ENCODE results near the gene ATP9B.
"Not testable (repeated sequence)": the region's sequence is repeated elsewhere in the genome, so short reads cannot be mapped to it uniquely, and the experiment has no call there.

The ATP9B gene

DNA sequence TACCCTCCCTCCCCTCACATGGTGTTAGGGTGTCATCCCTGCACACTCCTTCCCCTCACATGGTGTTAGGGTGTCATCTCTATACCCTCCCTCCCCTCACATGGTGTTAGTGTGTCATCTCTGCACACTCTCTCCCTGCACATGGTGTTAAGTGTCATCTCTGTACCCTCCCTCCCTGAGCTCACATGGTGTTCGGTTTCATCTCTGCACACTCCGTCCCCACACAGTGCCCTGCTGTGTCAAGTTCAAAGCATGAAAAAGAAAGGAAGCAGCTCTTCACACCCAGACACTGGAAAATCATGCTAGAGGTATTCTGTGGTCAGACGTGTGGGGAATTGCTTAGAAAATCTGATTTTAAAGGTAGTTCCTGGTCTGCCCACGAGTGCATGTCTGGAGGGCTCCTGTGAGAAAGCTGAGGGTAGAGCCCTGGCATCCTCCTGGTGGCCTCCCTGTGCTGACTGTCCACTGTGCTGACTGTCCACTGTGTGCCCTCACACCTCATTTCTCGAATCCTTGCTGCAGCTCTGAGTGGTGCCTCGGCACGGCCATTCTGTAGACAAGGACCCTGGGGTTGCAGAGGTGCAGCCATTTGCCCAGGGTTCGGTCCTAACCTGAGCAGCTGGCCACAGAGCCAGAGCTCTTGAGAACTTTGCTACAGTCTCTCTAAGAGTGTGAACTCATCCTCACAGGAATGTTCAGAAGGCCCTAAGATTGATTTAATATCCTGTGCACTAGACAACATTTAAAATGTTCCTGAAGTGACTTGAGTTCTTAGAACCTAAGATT, 257.4 kb downstream of the ATP9B start:
- H3K4me3 ChIP-seq (ENCODE audit: severe bottlenecking): no peak overlapping the region
- TF ChIP-seq, protein P1, sequence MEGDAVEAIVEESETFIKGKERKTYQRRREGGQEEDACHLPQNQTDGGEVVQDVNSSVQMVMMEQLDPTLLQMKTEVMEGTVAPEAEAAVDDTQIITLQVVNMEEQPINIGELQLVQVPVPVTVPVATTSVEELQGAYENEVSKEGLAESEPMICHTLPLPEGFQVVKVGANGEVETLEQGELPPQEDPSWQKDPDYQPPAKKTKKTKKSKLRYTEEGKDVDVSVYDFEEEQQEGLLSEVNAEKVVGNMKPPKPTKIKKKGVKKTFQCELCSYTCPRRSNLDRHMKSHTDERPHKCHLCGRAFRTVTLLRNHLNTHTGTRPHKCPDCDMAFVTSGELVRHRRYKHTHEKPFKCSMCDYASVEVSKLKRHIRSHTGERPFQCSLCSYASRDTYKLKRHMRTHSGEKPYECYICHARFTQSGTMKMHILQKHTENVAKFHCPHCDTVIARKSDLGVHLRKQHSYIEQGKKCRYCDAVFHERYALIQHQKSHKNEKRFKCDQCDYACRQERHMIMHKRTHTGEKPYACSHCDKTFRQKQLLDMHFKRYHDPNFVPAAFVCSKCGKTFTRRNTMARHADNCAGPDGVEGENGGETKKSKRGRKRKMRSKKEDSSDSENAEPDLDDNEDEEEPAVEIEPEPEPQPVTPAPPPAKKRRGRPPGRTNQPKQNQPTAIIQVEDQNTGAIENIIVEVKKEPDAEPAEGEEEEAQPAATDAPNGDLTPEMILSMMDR (IDR thresholded peaks at IDR 0.05; ENCODE audit: poor library complexity, severe bottlenecking): no peak
- H3K27ac ChIP-seq (ENCODE audit: poor library complexity, severe bottlenecking): no peak overlapping the region
- 0 out of 2 replicates have a peak, but pooled peaks cover 3% of the 10 kb centered on the region for H3K36me3 ChIP-seq (ENCODE audit: low read depth)
- no peaks in the 10 kb centered on the region for H3K4me1 ChIP-seq (ENCODE audit: insufficient read depth, poor library complexity, severe bottlenecking)
- H3K9me3 ChIP-seq (ENCODE audit: severe bottlenecking): no peaks in the 10 kb centered on the region
- ATAC-seq (ENCODE audit: low read depth) (no peak), DNase-seq (ENCODE audit: low spot score) (no peak)
- H3K27me3 ChIP-seq (ENCODE audit: insufficient read depth, poor library complexity, severe bottlenecking): no peaks in the 10 kb centered on the region

DNA sequence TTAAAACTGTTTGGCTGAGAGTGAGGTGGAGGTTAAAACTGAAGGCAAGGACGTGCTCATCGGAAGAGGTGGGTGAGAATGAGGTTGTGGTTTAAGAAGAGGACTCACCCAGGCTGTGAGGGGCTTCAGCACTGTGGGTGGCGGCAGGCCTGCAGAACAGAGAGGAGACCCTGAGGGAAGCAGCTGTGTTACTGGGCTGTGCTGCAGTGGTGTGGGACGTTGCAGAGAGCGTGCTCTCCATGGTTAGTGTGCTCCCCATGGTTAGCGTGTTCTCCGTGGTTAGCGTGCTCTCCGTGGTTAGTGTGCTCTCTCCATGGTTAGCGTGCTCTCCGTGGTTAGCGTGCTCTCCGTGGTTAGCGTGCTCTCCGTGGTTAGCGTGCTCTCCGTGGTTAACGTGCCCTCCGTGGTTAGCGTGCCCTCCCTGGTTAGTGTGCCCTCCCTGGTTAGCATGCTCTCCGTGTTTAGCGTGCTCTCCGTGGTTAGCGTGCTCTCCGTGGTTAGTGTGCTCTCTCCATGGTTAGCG, 258.1 kb downstream of the ATP9B start:
- Histone ChIP-seq H3K4me1 (ENCODE audit: insufficient read depth, poor library complexity, severe bottlenecking) (no peaks in the 10 kb centered on the region), H3K27me3 (ENCODE audit: insufficient read depth, poor library complexity, severe bottlenecking) (no peaks in the 10 kb centered on the region), H3K4me3 (ENCODE audit: severe bottlenecking) (no peak overlapping the region), H3K9me3 (ENCODE audit: severe bottlenecking) (no peaks in the 10 kb centered on the region), H3K27ac (ENCODE audit: poor library complexity, severe bottlenecking) (no peak overlapping the region), H3K36me3 (ENCODE audit: low read depth) (0 out of 2 replicates have a peak, but pooled peaks cover 3% of the 10 kb centered on the region)
- ATAC-seq (ENCODE audit: low read depth): no peak
- DNase-seq (ENCODE audit: low spot score): no peak
- TF ChIP-seq, protein P1 (IDR thresholded peaks at IDR 0.05; ENCODE audit: poor library complexity, severe bottlenecking): no peak

DNA sequence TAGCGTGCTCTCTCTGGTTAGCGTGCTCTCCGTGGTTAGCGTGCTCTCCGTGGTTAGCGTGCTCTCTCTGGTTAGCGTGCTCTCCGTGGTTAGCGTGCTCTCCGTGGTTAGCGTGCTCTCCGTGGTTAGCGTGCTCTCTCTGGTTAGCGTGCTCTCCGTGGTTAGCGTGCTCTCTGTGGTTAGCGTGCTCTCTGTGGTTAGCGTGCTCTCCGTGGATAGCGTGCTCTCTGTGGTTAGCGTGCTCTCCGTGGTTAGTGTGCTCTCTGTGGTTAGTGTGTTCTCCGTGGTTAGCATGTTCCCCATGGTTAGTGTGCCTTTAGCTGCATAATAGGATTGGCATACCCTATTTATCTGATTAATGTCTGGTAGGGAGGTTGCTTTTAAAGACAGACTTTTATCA, 258.7 kb downstream of the ATP9B start:
- H3K9me3 ChIP-seq (ENCODE audit: severe bottlenecking); H3K4me1 ChIP-seq (ENCODE audit: insufficient read depth, poor library complexity, severe bottlenecking); DNase-seq (ENCODE audit: low spot score); H3K27ac ChIP-seq (ENCODE audit: poor library complexity, severe bottlenecking); ATAC-seq (ENCODE audit: low read depth); H3K36me3 ChIP-seq (ENCODE audit: low read depth); H3K4me3 ChIP-seq (ENCODE audit: severe bottlenecking); H3K27me3 ChIP-seq (ENCODE audit: insufficient read depth, poor library complexity, severe bottlenecking): not testable (repeated sequence)

DNA sequence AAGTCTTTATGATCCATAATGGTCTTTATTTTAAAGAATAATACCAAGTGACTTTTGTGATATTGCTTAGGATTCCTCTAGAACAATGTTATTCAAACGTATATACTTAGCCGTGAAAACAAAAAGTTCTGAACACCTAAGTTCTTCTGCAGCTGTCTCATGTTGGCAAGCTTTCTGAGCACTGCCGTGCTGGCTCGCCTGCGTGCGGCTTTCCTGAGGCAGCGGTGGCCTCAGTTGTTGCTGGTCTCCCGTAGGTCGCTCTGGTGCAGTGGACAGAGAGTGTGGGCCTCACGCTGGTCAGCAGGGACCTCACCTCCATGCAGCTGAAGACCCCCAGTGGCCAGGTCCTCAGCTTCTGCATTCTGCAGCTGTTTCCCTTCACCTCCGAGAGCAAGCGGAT, 259.7 kb downstream of the ATP9B start:
- DNase-seq (ENCODE audit: low spot score) (no peak), ATAC-seq (ENCODE audit: low read depth) (no peak)
- no peak overlapping the region for H3K4me3 ChIP-seq (ENCODE audit: severe bottlenecking)
- H3K36me3 ChIP-seq (ENCODE audit: low read depth): 0 out of 2 replicates have a peak, but pooled peaks cover 3% of the 10 kb centered on the region
- H3K27me3 ChIP-seq (ENCODE audit: insufficient read depth, poor library complexity, severe bottlenecking): no peaks in the 10 kb centered on the region
- TF ChIP-seq, protein P1 (IDR thresholded peaks at IDR 0.05; ENCODE audit: poor library complexity, severe bottlenecking): no peak
- no peaks in the 10 kb centered on the region for H3K9me3 ChIP-seq (ENCODE audit: severe bottlenecking)
- no peaks in the 10 kb centered on the region for H3K4me1 ChIP-seq (ENCODE audit: insufficient read depth, poor library complexity, severe bottlenecking)
- H3K27ac ChIP-seq (ENCODE audit: poor library complexity, severe bottlenecking): no peak overlapping the region

DNA sequence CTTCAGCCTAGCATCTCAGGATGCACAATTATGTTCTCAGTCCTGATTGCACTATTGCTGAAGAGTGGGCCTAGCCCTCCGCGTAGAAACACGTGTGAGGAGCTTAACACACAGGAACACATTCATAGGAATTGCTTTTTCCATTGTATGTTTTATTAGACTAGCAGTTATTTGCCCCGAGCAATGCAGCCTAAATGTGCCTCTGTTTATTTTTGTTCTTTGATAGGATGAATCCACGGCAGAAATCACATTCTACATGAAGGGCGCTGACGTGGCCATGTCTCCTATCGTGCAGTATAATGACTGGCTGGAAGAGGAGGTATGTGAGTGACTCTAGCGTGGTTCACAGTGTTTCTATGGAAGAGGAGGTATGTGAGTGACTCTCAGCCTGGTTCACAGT, 260.6 kb downstream of the ATP9B start:
- no peaks in the 10 kb centered on the region for H3K27me3 ChIP-seq (ENCODE audit: insufficient read depth, poor library complexity, severe bottlenecking)
- no peak overlapping the region for H3K4me3 ChIP-seq (ENCODE audit: severe bottlenecking)
- no peaks in the 10 kb centered on the region for H3K9me3 ChIP-seq (ENCODE audit: severe bottlenecking)
- no peaks in the 10 kb centered on the region for H3K4me1 ChIP-seq (ENCODE audit: insufficient read depth, poor library complexity, severe bottlenecking)
- no peak for ATAC-seq (ENCODE audit: low read depth)
- H3K36me3 ChIP-seq (ENCODE audit: low read depth): 0 out of 2 replicates have a peak, but pooled peaks cover 3% of the 10 kb centered on the region
- H3K27ac ChIP-seq (ENCODE audit: poor library complexity, severe bottlenecking): no peak overlapping the region
- DNase-seq (ENCODE audit: low spot score): no peak
- TF ChIP-seq, protein P1 (IDR thresholded peaks at IDR 0.05; ENCODE audit: poor library complexity, severe bottlenecking): no peak
